K562 (cell line): ENCODE measurements around the gene ABHD17C. TPM values are rescaled to one million over a fixed set of nuclear protein-coding genes. Genes with fewer than 3 reads are reported as not detected.

ENCODE experiments used
- ATAC-seq: fragments of 200-7000 bp; cut with Tn5 transposase; 3 replicates; pipeline ENCODE4 v1.9.1; 2020; ENCODE audit warnings: moderate library complexity
- BruUV-seq: library from RNA; stranded (reverse); fragments of 400-500 nt; replicated peaks from 2 replicates; lab custom pipeline; 2021; lab: Mats Ljungman, UMichigan
- CTCF ChIA-PET: fragments of 300-600 bp; formaldehyde crosslinking; extraction: SDS; loops from one replicate; lab custom pipeline; 2021; ENCODE audit warnings: low intra/inter-chr PET ratio; lab: Yijun Ruan, JAX
- POLR2A ChIA-PET: fragments of 300-600, 350-650 bp; sonication (Branson Sonifier 250); formaldehyde crosslinking; extraction: SDS; loops from one replicate; lab custom pipeline; 2021; ENCODE audit warnings: antibody characterized with exemption, inconsistent platforms; lab: Yijun Ruan, JAX
- DNase-seq, 4 experiments: peaks; one replicate each; pipeline versions ENCODE4 v3.0.0 to v3.0.0-alpha.2; 2011 to 2018; ENCODE audit warnings: low spot score in 3 of 4, mixed read lengths in 3 of 4; ENCODE audit errors: extremely low read depth in 1 of 4
- FAIRE-seq: peaks from 2 replicates; lab custom pipeline; 2011; peaks lifted over from hg19 to GRCh38; lab: Jason Lieb, UNC
- H2AFZ ChIP-seq: 2 replicates; pipeline ENCODE4 v1.6.0; 2011; ENCODE audit warnings: low read depth, low read length, control low read depth, inconsistent platforms
- H3K27ac ChIP-seq: fragments of 200-600 bp; 3 replicates; pipeline ENCODE4 v1.8.0; 2011; ENCODE audit warnings: low read depth, mild to moderate bottlenecking, control low read depth, inconsistent platforms, low read length, moderate library complexity, mixed read lengths; ENCODE audit errors: extremely low read depth
- H3K27me3 ChIP-seq, 2 experiments: fragments of 300-600 bp in 1 of 2; 2 replicates in 1 of 2; 3 replicates in 1 of 2; pipeline versions ENCODE4 v1.6.0 to v1.8.0; 2011; ENCODE audit warnings: inconsistent platforms in 2 of 2, low read length in 2 of 2, mild to moderate bottlenecking in 1 of 2, mixed read lengths in 1 of 2, moderate library complexity in 1 of 2; ENCODE audit not compliant: control insufficient read depth in 2 of 2, insufficient read depth in 2 of 2
- H3K36me3 ChIP-seq: fragments of 300-600 bp; 3 replicates; pipeline ENCODE4 v1.8.0; 2011; ENCODE audit warnings: mild to moderate bottlenecking, low read length, inconsistent platforms; ENCODE audit not compliant: control insufficient read depth, insufficient read depth
- H3K4me1 ChIP-seq, 2 experiments: fragments of 200-600 bp in 1 of 2; replicated peaks in 1 of 2; 2 replicates in 1 of 2; 3 replicates in 1 of 2; pipeline versions ENCODE4 v1.5.1 to v1.8.0; 2011; ENCODE audit warnings: inconsistent platforms in 2 of 2, low read length in 2 of 2, mild to moderate bottlenecking in 1 of 2, mixed read lengths in 1 of 2, moderate library complexity in 1 of 2; ENCODE audit not compliant: control insufficient read depth in 2 of 2, insufficient read depth in 2 of 2
- H3K4me2 ChIP-seq: 2 replicates; pipeline ENCODE4 v1.6.1; 2011; ENCODE audit warnings: low read length, control low read depth, inconsistent platforms, mixed read lengths; ENCODE audit not compliant: insufficient read depth
- H3K4me3 ChIP-seq: fragments of 200-600 bp; sonication (generic), shearing (Covaris generic); 2 replicates; pipeline ENCODE4 v1.5.1; 2016; ENCODE audit warnings: control low read depth, inconsistent platforms
- H3K79me2 ChIP-seq: fragments of 200-600 bp; 3 replicates; pipeline ENCODE4 v1.8.0; 2011; ENCODE audit warnings: low read length, inconsistent platforms; ENCODE audit not compliant: control insufficient read depth, insufficient read depth
- H3K9ac ChIP-seq, 2 experiments: 2 replicates each; pipeline versions ENCODE4 v1.6.0 to v1.6.1; 2011; ENCODE audit warnings: low read depth in 2 of 2, low read length in 2 of 2, control low read depth in 1 of 2, inconsistent platforms in 1 of 2, mild to moderate bottlenecking in 1 of 2, mixed read lengths in 1 of 2; ENCODE audit not compliant: insufficient read depth in 1 of 2
- H3K9me1 ChIP-seq: one replicate; pipeline ENCODE4 v1.6.0; 2011; ENCODE audit warnings: inconsistent platforms, mild to moderate bottlenecking, low read length, moderate library complexity; ENCODE audit not compliant: control insufficient read depth, insufficient read depth
- H3K9me3 ChIP-seq: replicated peaks from 2 replicates; pipeline ENCODE4 v1.5.1; 2011; ENCODE audit warnings: low read depth, low read length, inconsistent platforms; ENCODE audit not compliant: control insufficient read depth, insufficient read depth
- H4K20me1 ChIP-seq: replicated peaks from 2 replicates; pipeline ENCODE4 v1.6.1; 2011; ENCODE audit warnings: low read length, inconsistent platforms, mixed read lengths; ENCODE audit not compliant: control insufficient read depth, insufficient read depth
- ESRRB ChIP-seq: fragments of 250-450 bp; sonication (Bioruptor Pico); IDR thresholded peaks from 2 replicates; pipeline ENCODE4 v1.5.0; 2020; ENCODE audit warnings: mild to moderate bottlenecking, moderate library complexity, borderline replicate concordance
- HDGF ChIP-seq: fragments of 450-650 bp; IDR thresholded peaks from 2 replicates; pipeline ENCODE4 v1.6.1; 2016
- MXI1 ChIP-seq: IDR thresholded peaks from 2 replicates; pipeline ENCODE4 v1.6.1; 2011; ENCODE audit warnings: low read depth, mild to moderate bottlenecking, improper control_type of control experiment, low read length
- NFE2 ChIP-seq: IDR thresholded peaks from 2 replicates; pipeline ENCODE4 v1.6.1; 2014; ENCODE audit warnings: antibody characterized with exemption, low read depth
- NR4A1 ChIP-seq, 2 experiments: fragments of 250-450 bp in 1 of 2; fragments of 450-650 bp in 1 of 2; sonication (Bioruptor Pico) in 1 of 2; IDR thresholded peaks; 2 replicates each; pipeline versions ENCODE4 v1.4.0 to v1.6.1; 2016 to 2020; ENCODE audit warnings: mild to moderate bottlenecking in 2 of 2, missing compliant biosample characterization in 1 of 2, missing genetic modification characterization in 1 of 2, moderate library complexity in 1 of 2
- PHB2 ChIP-seq: fragments of 450-650 bp; IDR thresholded peaks from 2 replicates; pipeline ENCODE4 v1.6.1; 2017; ENCODE audit warnings: low read depth
- RERE ChIP-seq: sonication (generic); formaldehyde crosslinking; IDR thresholded peaks from 2 replicates; pipeline ENCODE4 v1.8.0; 2023; ENCODE audit warnings: missing genetic modification reagents, mild to moderate bottlenecking, borderline replicate concordance
- SUPT5H ChIP-seq: fragments of 450-650 bp; IDR thresholded peaks from 2 replicates; pipeline ENCODE4 v1.6.1; 2016
- TCFL5 ChIP-seq: fragments of 250-450 bp; sonication (Bioruptor Pico); conservative IDR thresholded peaks from 2 replicates; pipeline ENCODE4 v1.6.1; 2021; ENCODE audit warnings: mild to moderate bottlenecking, moderate library complexity, matching md5 sums
- ZNF124 ChIP-seq: sonication (generic); formaldehyde crosslinking; IDR thresholded peaks from 2 replicates; pipeline ENCODE4 v1.8.1; 2022; ENCODE audit warnings: missing genetic modification reagents
- WGBS: fragments of 100-300 bp; shearing (Covaris generic); methylation state at CpG from one replicate; pipeline ENCODE4 v1.1.6; 2016; ENCODE audit warnings: low coverage, mixed read lengths; ENCODE audit not compliant: insufficient coverage; ENCODE audit errors: missing lambda C conversion rate; 5-methylcytosine and 5-hydroxymethylcytosine counted together
- in situ Hi-C: fragments of 300-500 bp; cut with MboI; formaldehyde crosslinking; loops from 4 replicates; pipeline ENCODE4 v1.15.0; 2018; ENCODE audit warnings: inconsistent platforms, mixed read lengths
- intact Hi-C: fragments of 100-400 bp; cut with micrococcal nuclease; formaldehyde crosslinking; loops from 2 replicates; pipeline ENCODE4 v1.14.2; 2022
- polyA plus RNA-seq, 8 experiments: library from polyadenylated mRNA; depleted of rRNA in 4 of 8; stranded (reverse) in 5 of 8; unstranded in 3 of 8; fragments of >200 nt; fragmentation: Nextera tagmentation in 2 of 8; fragmentation: Illumina TruSeq in 1 of 8; extraction: Ambion mirVana in 2 of 8; extraction: Trizol in 1 of 8; gene quantifications; 2 replicates each; pipeline versions ENCODE4 v1.2.1 to v1.2.3, GENCODE V29; 2011 to 2014; ENCODE audit warnings: inconsistent platforms in 1 of 8, missing spikeins in 1 of 8
- total RNA-seq, 7 experiments: library from RNA; depleted of rRNA in 6 of 7; stranded (reverse); fragments of >200 nt in 6 of 7; fragmentation: Illumina TruSeq in 2 of 7; extraction: Trizol in 2 of 7; gene quantifications; 2 replicates each; pipeline versions ENCODE4 v1.2.1 to v1.2.3, GENCODE V29; 2011 to 2021; ENCODE audit warnings: low replicate concordance in 1 of 7

Gene ABHD17C
- total and polyA plus RNA-seq, 9 of the 15 experiments (the other 6 are each of a cell fraction or from before 2014, with no cell fraction given): 0.04 to 0.42 (median 0.19) TPM; not detected in 1

- intact Hi-C loops: no loop called here
- WGBS: 0% methylated on average over 2 of the region's 2 CpGs
Measured at GRCh38 chr15:80665151-80665550, 30.0 kb upstream of the ABHD17C start.

More at GRCh38 chr15:80665151-80665550, 30.0 kb upstream of the ABHD17C start:
- Histone ChIP-seq H3K27ac (no peak overlapping the region), H3K79me2 (no peaks in the 10 kb centered on the region), H3K9me3 (no peaks in the 10 kb centered on the region), H3K4me2 (no peak overlapping the region), H3K9ac (no peak overlapping the region), H3K36me3 (no peaks in the 10 kb centered on the region), H3K4me1 (no peaks in the 10 kb centered on the region), H3K27me3 (no peaks in the 10 kb centered on the region), H3K9me1 (no peaks in the 10 kb centered on the region), H4K20me1 (no peaks in the 10 kb centered on the region), H2AFZ (no peak overlapping the region), H3K4me3 (no peak overlapping the region)
- no peak for ATAC-seq
- in situ Hi-C loops: no loop called here
- ChIA-PET CTCF (no interaction called here), POLR2A (interaction anchor here (1.5 kb wide), 1 partner anchor 9 kb away, joined by 3 read pairs; no protein-coding TSS in a partner anchor)
- no peak for DNase-seq
- TF ChIP-seq MXI1 (no peak), ESRRB (no peak), NR4A1 (CRISPR knock-in tag; IDR thresholded peaks at IDR 0.05) (no peak), NR4A1 (tag; IDR thresholded peaks at IDR 0.05) (no peak), RERE (no peak), ZNF124 (CRISPR knock-in tag) (no peak), PHB2 (no peak), TCFL5 (CRISPR knock-in tag) (no peak), NFE2 (no peak), SUPT5H (no peak), HDGF (no peak)
- no peak for FAIRE-seq
- no TSS peak for BruUV-seq
